Transverse colon (tissue), 4 donors: ENCODE results near the gene SENP6. TPM values are rescaled to one million over a fixed set of nuclear protein-coding genes. Genes with fewer than 3 reads are reported as not detected.
"Not testable (repeated sequence)": the region's sequence is repeated elsewhere in the genome, so short reads cannot be mapped to it uniquely, and the experiment has no call there.

Experiments used
- DNase-seq: peaks from one replicate; pipeline ENCODE4 v3.0.0-alpha.2; 2019
- H3K27ac ChIP-seq, 4 donors: fragments of 200-600 bp; sonication (generic); 2 replicates each; pipeline ENCODE4 v1.5.1; 2016 to 2018; ENCODE audit warnings: inconsistent platforms in 4 of 4
- H3K27me3 ChIP-seq: fragments of 200-600 bp; sonication (generic); 2 replicates; pipeline ENCODE4 v1.5.1; 2017; ENCODE audit warnings: inconsistent platforms
- H3K36me3 ChIP-seq, 4 donors: fragments of 200-600 bp; sonication (generic); 2 replicates each; pipeline ENCODE4 v1.5.1; 2017 to 2019; ENCODE audit warnings: inconsistent platforms in 4 of 4
- H3K4me1 ChIP-seq, 4 donors: fragments of 200-600 bp; sonication (generic); 2 replicates each; pipeline ENCODE4 v1.5.1; 2017 to 2020; ENCODE audit warnings: inconsistent platforms in 4 of 4
- H3K4me3 ChIP-seq, 4 donors: fragments of 200-600 bp; sonication (generic); 1 replicate in 1 of 4; 2 replicates in 3 of 4; pipeline versions ENCODE4 v1.5.1 to v1.6.1; 2017 to 2019; ENCODE audit warnings: inconsistent platforms in 4 of 4
- H3K9me3 ChIP-seq, 2 donors: fragments of 200-600 bp; sonication (generic); 2 replicates each; pipeline ENCODE4 v1.5.1; 2017 to 2019; ENCODE audit warnings: inconsistent platforms in 2 of 2
- EP300 ChIP-seq: sonication (generic); formaldehyde crosslinking; IDR thresholded peaks from one replicate; pipeline ENCODE4 v1.6.1; 2017; ENCODE audit warnings: antibody characterized with exemption, low read depth
- POLR2A ChIP-seq: fragments of 450-650 bp; IDR thresholded peaks from one replicate; pipeline ENCODE4 v1.6.1; 2016; ENCODE audit warnings: antibody characterized with exemption, mild to moderate bottlenecking, moderate library complexity
- POLR2AphosphoS5 ChIP-seq, 3 donors: sonication (generic); formaldehyde crosslinking; IDR thresholded peaks; one replicate each; pipeline ENCODE4 v1.6.1; 2016; ENCODE audit warnings: antibody characterized with exemption in 3 of 3
- WGBS, 2 donors: methylation state at CpG; one replicate each; pipeline ENCODE4 v1.1.5; 2018; ENCODE audit warnings: low coverage in 1 of 2; 5-methylcytosine and 5-hydroxymethylcytosine counted together
- in situ Hi-C, 4 donors: fragments of 200-750 bp; cut with MboI; loops; one replicate each; pipeline versions ENCODE4 v1.15.0 to v1.15.1; 2017; ENCODE audit warnings: low sequenced_read_pairs in 3 of 4, low pct_ligation_motif_present in 1 of 4, low pct_unique_long_range_greater_than_20kb in 1 of 4
- intact Hi-C: fragments of 100-400 bp; cut with DNase I; formaldehyde crosslinking; loops from one replicate; pipeline ENCODE4 v1.15.1; 2023; ENCODE audit warnings: low total_unique reads
- total RNA-seq, 4 donors: library from RNA; depleted of rRNA; stranded (reverse); fragments of >200 nt; gene quantifications; one replicate each; pipeline ENCODE4 v1.1.0, GENCODE V29; 2016
- TF ChIP-seq, protein P1 (sequence below), 5 experiments: fragments of 200-600 bp in 3 of 5; fragments of 450-650 bp in 2 of 5; sonication (generic) in 3 of 5; IDR thresholded peaks; 1 replicate in 2 of 5; 2 replicates in 3 of 5; pipeline ENCODE4 v1.5.1; 2016 to 2017; ENCODE audit warnings: antibody characterized with exemption in 5 of 5, inconsistent platforms in 3 of 5, mild to moderate bottlenecking in 2 of 5, moderate library complexity in 1 of 5

SENP6 gene
- total RNA-seq, 4 donors from 2014 or later: 59.1 to 136 (median 107) TPM

DNA sequence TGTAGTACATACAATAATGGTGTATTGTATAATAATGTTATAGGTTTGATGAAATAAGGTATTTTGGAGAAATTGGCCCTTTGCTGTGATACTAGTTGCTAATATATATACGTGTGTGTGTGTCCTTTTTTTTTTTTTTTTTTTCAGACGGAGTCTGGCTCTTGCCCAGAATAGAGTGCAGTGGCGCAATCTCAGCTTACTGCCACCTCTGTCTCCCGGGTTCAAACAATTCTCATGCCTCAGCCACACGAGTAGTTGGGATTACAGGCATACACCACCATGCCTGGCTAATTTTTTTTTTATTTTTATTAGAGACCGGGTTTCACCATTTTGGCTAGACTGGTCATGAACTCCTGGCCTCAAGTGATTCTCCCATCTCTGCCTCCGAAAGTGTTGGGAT, 23.3 kb downstream of the SENP6 start:
- Histone ChIP-seq H3K27me3 (no peaks in the 10 kb centered on the region), H3K4me3 (no peak overlapping the region), H3K27ac (no peak overlapping the region), H3K4me1 (peaks cover 6 to 22% (median 9%) of the 10 kb centered on the region in 4 donors), H3K36me3 (peaks cover 0 to 42% (median 9%) of the 10 kb centered on the region in 4 donors), H3K9me3 (no peaks in the 10 kb centered on the region)
- WGBS, 2 donors: 78 to 85% methylated on average over 7 of the region's 7 CpGs
- TF ChIP-seq POLR2A: no peak
- intact Hi-C loops (no loop called here), in situ Hi-C loops (no loop called here)
- no peak for DNase-seq

DNA sequence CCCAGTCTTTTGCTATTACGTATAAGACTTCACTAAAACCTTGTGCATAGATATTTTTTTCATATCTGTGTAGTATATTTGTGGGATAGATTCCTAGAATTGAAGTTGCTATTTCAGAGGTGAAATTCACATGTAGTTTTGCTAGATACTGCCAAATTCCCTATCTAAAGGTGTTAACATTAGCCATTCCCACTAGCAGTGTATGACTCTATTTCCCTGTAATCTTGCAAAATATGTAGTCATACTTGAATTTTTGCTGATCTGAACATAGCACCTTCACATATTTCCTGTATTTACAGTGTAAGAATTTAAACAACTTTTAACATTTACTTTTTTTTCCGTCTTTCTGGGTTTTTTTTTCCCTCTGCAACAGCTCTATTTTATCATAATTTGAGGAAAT, 24.9 kb downstream of the SENP6 start:
- WGBS, 2 donors: 94 to 100% methylated on average over 2 of the region's 2 CpGs
- Histone ChIP-seq H3K4me1 (peaks cover 0 to 6% (median 2%) of the 10 kb centered on the region in 4 donors), H3K27ac (no peak overlapping the region), H3K27me3 (no peaks in the 10 kb centered on the region), H3K4me3 (no peak overlapping the region), H3K36me3 (peaks cover 0 to 49% (median 9%) of the 10 kb centered on the region in 4 donors), H3K9me3 (no peaks in the 10 kb centered on the region)
- no peak for TF ChIP-seq POLR2AphosphoS5 (IDR thresholded peaks at IDR 0.05)
- TF ChIP-seq POLR2A: no peak
- TF ChIP-seq, protein P1, sequence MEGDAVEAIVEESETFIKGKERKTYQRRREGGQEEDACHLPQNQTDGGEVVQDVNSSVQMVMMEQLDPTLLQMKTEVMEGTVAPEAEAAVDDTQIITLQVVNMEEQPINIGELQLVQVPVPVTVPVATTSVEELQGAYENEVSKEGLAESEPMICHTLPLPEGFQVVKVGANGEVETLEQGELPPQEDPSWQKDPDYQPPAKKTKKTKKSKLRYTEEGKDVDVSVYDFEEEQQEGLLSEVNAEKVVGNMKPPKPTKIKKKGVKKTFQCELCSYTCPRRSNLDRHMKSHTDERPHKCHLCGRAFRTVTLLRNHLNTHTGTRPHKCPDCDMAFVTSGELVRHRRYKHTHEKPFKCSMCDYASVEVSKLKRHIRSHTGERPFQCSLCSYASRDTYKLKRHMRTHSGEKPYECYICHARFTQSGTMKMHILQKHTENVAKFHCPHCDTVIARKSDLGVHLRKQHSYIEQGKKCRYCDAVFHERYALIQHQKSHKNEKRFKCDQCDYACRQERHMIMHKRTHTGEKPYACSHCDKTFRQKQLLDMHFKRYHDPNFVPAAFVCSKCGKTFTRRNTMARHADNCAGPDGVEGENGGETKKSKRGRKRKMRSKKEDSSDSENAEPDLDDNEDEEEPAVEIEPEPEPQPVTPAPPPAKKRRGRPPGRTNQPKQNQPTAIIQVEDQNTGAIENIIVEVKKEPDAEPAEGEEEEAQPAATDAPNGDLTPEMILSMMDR (IDR thresholded peaks at IDR 0.05): no peak
- no peak for TF ChIP-seq EP300
- in situ Hi-C loops (no loop called here), intact Hi-C loops (no loop called here)
- DNase-seq: no peak

GRCh38 chr6:75627708-75628107, 26.0 kb downstream of the SENP6 start:
- H3K4me1 ChIP-seq, H3K27me3 ChIP-seq, in situ Hi-C loops, DNase-seq, intact Hi-C loops, H3K9me3 ChIP-seq, H3K27ac ChIP-seq, H3K4me3 ChIP-seq: not testable (repeated sequence)
- H3K36me3 ChIP-seq: peaks cover 0 to 47% (median 9%) of the 10 kb centered on the region in 4 donors
- 93 to 97% methylated on average over 6 to 9 of the region's 9 CpGs for WGBS, 2 donors

GRCh38 chr6:75631859-75632635, 30.4 kb downstream of the SENP6 start:
- Histone ChIP-seq H3K9me3 (no peaks in the 10 kb centered on the region), H3K27ac (no peak overlapping the region), H3K36me3 (peaks cover 0 to 32% (median 4%) of the 10 kb centered on the region in 4 donors), H3K4me3 (no peak overlapping the region), H3K27me3 (no peaks in the 10 kb centered on the region), H3K4me1 (peaks cover 0 to 6% (median 0%) of the 10 kb centered on the region in 4 donors)
- WGBS, 2 donors: 92% methylated on average over 4 to 5 of the region's 5 CpGs
- DNase-seq: no peak
- TF ChIP-seq, protein P1 (IDR thresholded peaks at IDR 0.05): no peak
- TF ChIP-seq POLR2AphosphoS5 (IDR thresholded peaks at IDR 0.05): no peak
- no peak for TF ChIP-seq EP300
- TF ChIP-seq POLR2A: no peak
- intact Hi-C loops: no loop called here
- in situ Hi-C loops: no loop called here

DNA sequence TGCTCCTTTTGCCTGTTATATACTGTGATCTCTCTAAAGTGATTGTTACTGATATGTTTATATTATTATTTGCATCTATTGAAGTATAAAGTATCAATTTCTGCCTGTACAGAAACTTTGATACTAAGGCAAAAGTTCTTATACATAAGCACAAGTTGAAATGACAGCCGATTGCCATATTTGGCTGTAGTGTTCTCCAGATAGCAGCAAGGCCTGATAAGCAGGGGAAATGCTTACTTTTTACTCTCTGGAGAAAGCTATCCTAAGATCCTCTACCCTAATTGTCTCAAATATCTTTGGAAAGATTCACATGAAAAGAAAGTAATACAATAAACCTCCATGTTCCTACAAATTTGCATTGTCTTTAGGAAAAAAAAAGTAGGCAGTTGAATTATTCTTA, 31.4 kb downstream of the SENP6 start:
- DNase-seq: no peak
- intact Hi-C loops (no loop called here), in situ Hi-C loops (no loop called here)
- Histone ChIP-seq H3K27ac (no peak overlapping the region), H3K4me1 (peaks cover 0 to 6% (median 0%) of the 10 kb centered on the region in 4 donors), H3K4me3 (no peak overlapping the region), H3K36me3 (peaks cover 0 to 32% (median 0%) of the 10 kb centered on the region in 4 donors), H3K27me3 (no peaks in the 10 kb centered on the region), H3K9me3 (no peaks in the 10 kb centered on the region)
- TF ChIP-seq POLR2A (no peak), EP300 (no peak), POLR2AphosphoS5 (IDR thresholded peaks at IDR 0.05) (no peak)
- TF ChIP-seq, protein P1 (IDR thresholded peaks at IDR 0.05): no peak
- 88 to 94% methylated on average over 1 of the region's 1 CpG for WGBS, 2 donors
